Measurements from ENCODE around the gene SLC38A4.

DNA sequence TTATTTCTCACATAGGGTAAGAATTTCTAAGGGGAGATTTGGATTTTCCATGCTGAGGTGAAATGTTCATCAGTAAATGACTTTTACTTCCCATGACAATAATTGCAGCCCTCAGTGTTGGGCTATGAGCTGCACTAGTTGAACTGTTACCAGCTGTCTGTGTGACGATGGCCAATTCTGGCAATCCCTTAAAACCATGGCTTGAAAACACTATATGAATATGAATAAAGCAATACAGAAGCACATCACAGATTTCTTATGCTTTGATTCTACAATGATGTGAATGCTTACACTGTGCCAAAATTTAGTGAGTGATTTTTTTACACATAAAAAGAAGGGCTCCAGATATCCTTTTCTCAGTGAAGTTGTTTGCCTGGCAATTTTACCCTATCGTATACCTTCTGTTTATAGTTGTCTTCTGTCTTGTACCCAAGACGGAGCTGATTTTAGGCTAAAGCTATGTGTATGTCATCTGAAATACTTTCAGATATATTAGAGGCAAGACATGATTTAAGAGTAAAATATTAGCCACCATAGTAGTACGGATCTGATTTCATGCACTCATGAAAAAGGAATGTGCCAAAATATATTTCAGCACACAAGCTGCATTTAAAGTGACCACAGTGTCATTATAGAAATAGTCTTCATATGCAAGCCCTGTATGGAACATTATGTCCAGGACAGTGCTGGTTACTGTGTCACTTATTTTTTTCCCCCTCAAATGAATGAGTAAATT, 52.0 kb downstream of the SLC38A4 start:
- TF ChIP-seq EZH2 (IDR thresholded peaks at IDR 0.05; ENCODE audit: borderline replicate concordance, low read depth, low read length, severe bottlenecking) = no peak
- TF ChIP-seq, protein P1, sequence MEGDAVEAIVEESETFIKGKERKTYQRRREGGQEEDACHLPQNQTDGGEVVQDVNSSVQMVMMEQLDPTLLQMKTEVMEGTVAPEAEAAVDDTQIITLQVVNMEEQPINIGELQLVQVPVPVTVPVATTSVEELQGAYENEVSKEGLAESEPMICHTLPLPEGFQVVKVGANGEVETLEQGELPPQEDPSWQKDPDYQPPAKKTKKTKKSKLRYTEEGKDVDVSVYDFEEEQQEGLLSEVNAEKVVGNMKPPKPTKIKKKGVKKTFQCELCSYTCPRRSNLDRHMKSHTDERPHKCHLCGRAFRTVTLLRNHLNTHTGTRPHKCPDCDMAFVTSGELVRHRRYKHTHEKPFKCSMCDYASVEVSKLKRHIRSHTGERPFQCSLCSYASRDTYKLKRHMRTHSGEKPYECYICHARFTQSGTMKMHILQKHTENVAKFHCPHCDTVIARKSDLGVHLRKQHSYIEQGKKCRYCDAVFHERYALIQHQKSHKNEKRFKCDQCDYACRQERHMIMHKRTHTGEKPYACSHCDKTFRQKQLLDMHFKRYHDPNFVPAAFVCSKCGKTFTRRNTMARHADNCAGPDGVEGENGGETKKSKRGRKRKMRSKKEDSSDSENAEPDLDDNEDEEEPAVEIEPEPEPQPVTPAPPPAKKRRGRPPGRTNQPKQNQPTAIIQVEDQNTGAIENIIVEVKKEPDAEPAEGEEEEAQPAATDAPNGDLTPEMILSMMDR (IDR thresholded peaks at IDR 0.05; ENCODE audit: borderline replicate concordance, extremely low read depth, low read length, poor library complexity, severe bottlenecking) = no peak

All from DND-41 (cell line).